ENCODE data around the gene SLC5A1.
"Not testable (repeated sequence)": the region's sequence is repeated elsewhere in the genome, so short reads cannot be mapped to it uniquely, and the experiment has no call there.

- not testable (repeated sequence) for TF ChIP-seq CTCF (IDR thresholded peaks at IDR 0.05; ENCODE audit: insufficient read depth, low read length, poor library complexity, severe bottlenecking); EZH2phosphoT487 (conservative IDR thresholded peaks at IDR 0.05; ENCODE audit: low read length)
These were observed 108.6 kb downstream of the SLC5A1 start for GRCh38 chr22:32151641-32152040.

Data from SU-DHL-6 (cell line).